K562 (cell line): ENCODE results near the gene KLF2.
"Not testable (repeated sequence)": the region's sequence is repeated elsewhere in the genome, so short reads cannot be mapped to it uniquely, and the experiment has no call there.

Source experiments
- CTCF ChIP-seq, 3 experiments: IDR thresholded peaks in 2 of 3; conservative IDR thresholded peaks in 1 of 3; 2 replicates each; pipeline ENCODE4 v1.5.1; 2011 to 2012; ENCODE audit warnings: low read length in 3 of 3, mild to moderate bottlenecking in 3 of 3, control low read depth in 2 of 3, improper control_type of control experiment in 1 of 3, inconsistent platforms in 1 of 3, low read depth in 1 of 3, mixed read lengths in 1 of 3, moderate library complexity in 1 of 3; ENCODE audit not compliant: insufficient read depth in 2 of 3
- EP300 ChIP-seq: IDR thresholded peaks from 2 replicates; pipeline ENCODE4 v1.6.1; 2012; ENCODE audit warnings: low read length, improper control_type of control experiment
- EZH2 ChIP-seq: IDR thresholded peaks from 2 replicates; pipeline ENCODE4 v1.6.1; 2012; ENCODE audit warnings: low read depth, mild to moderate bottlenecking, inconsistent platforms, low read length, borderline replicate concordance
- GABPB2 ChIP-seq: fragments of 250-450 bp; sonication (Bioruptor Pico); conservative IDR thresholded peaks from 2 replicates; pipeline ENCODE4 v1.5.1; 2021; ENCODE audit warnings: mild to moderate bottlenecking
- KDM2B ChIP-seq: fragments of 250-450 bp; sonication (Bioruptor Pico); IDR thresholded peaks from 2 replicates; pipeline ENCODE4 v1.8.0; 2021; ENCODE audit warnings: mild to moderate bottlenecking, moderate library complexity
- MYC ChIP-seq, 2 experiments: fragments of 250-450 bp in 1 of 2; sonication (Bioruptor Pico) in 1 of 2; IDR thresholded peaks; 2 replicates each; pipeline versions ENCODE4 v1.5.1 to v1.6.1; 2012 to 2021; ENCODE audit warnings: low read depth in 2 of 2, borderline replicate concordance in 1 of 2, improper control_type of control experiment in 1 of 2, low read length in 1 of 2, mild to moderate bottlenecking in 1 of 2, moderate library complexity in 1 of 2
- PHF8 ChIP-seq: fragments of 200-600 bp; sonication (generic); IDR thresholded peaks from 2 replicates; pipeline ENCODE4 v1.6.1; 2012; ENCODE audit warnings: mixed run types, mild to moderate bottlenecking, inconsistent platforms, low read length, moderate library complexity, borderline replicate concordance
- RAD21 ChIP-seq, 2 experiments: fragments of 250-450 bp in 1 of 2; fragments of 450-650 bp in 1 of 2; sonication (Bioruptor Pico) in 1 of 2; formaldehyde crosslinking in 1 of 2; IDR thresholded peaks in 1 of 2; conservative IDR thresholded peaks in 1 of 2; 2 replicates each; pipeline versions ENCODE4 v1.4.0 to v1.8.0; 2020 to 2022; ENCODE audit warnings: mild to moderate bottlenecking in 2 of 2, moderate library complexity in 1 of 2
- SRSF9 ChIP-seq: fragments of 200-400 bp; formaldehyde crosslinking; IDR thresholded peaks from 2 replicates; pipeline ENCODE4 v1.6.1; 2017; ENCODE audit warnings: low read depth, low read length, borderline replicate concordance
- ZKSCAN8 ChIP-seq: fragments of 200-800 bp; sonication (Bioruptor generic); IDR thresholded peaks from 2 replicates; pipeline ENCODE4 v1.6.1; 2016; ENCODE audit warnings: missing genetic modification characterization, missing compliant biosample characterization
- ZNF24 ChIP-seq: fragments of 450-650 bp; IDR thresholded peaks from 2 replicates; pipeline ENCODE4 v1.6.1; 2016
- ZNF384 ChIP-seq: IDR thresholded peaks from 2 replicates; pipeline ENCODE4 v1.6.1; 2012; ENCODE audit warnings: low read depth, low read length, improper control_type of control experiment

- not testable (repeated sequence) for TF ChIP-seq RAD21 (CRISPR knock-in tag; conservative IDR thresholded peaks at IDR 0.05 in 1 of 2, IDR thresholded peaks at IDR 0.05 in 1 of 2); MYC (IDR thresholded peaks at IDR 0.05; ENCODE audit: low read depth, low read length); MYC (CRISPR knock-in tag; IDR thresholded peaks at IDR 0.05; ENCODE audit: borderline replicate concordance, low read depth); ZNF24; EP300; SRSF9; EZH2; PHF8; GABPB2 (CRISPR knock-in tag); ZKSCAN8 (CRISPR knock-in tag); CTCF (IDR thresholded peaks at IDR 0.05 in 2 of 3, conservative IDR thresholded peaks at IDR 0.05 in 1 of 3; ENCODE audit: insufficient read depth in 2 of 3, low read depth in 1 of 3, low read length in 3 of 3); KDM2B; ZNF384
Measured at GRCh38 chr19:16304511-16304910, 20.1 kb upstream of the KLF2 start.
